HFF-Myc (cell line): ENCODE data around the gene METRNL.
"Not testable (repeated sequence)": the region's sequence is repeated elsewhere in the genome, so short reads cannot be mapped to it uniquely, and the experiment has no call there.

Experiments
- DNase-seq: peaks from one replicate; pipeline ENCODE4 v3.0.0-alpha.2; 2011; ENCODE audit warnings: low read depth; ENCODE audit errors: extremely low read depth
- H3K4me3 ChIP-seq: replicated peaks from 2 replicates; pipeline ENCODE4 v1.5.1; 2011; ENCODE audit warnings: low read depth, mild to moderate bottlenecking, control low read depth, low read length
- TF ChIP-seq, protein P1 (sequence below): IDR thresholded peaks from 2 replicates; pipeline ENCODE4 v1.5.1; 2012; ENCODE audit warnings: mild to moderate bottlenecking, low read depth, low read length, control low read depth; ENCODE audit errors: missing control alignments

The METRNL gene

DNA sequence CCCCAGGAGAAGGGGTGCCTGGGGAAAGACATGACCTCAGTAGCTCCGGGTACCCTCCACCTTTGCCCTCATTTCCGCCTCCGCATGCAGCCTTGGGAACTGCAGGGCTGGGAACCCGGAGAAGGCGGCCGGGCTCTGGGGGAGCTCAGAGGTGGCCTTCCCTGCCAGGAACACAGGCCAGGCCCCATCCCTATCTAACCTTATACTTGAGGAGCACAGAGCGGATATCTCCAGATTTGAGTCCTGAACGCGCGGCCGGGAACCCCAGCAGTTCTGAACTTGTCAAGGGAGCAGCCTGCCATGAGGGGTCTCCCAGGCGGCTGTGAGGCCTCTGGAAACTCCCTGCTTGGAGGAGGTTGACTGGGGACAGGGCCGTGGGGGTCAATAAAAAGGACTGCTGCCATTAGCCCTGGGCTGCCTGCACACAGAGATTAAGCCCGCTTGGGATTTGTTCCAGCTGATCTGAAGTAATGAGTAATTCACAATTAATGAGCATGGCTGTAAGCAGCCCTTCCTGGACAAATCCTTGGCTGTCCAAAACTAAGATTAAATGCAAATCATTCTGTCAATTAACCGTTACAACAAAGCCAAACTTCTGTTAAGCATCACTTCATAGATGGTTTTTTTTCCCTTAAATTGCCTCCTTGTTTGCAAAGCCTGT is 26.3 kb upstream of the METRNL start:
- TF ChIP-seq, protein P1, sequence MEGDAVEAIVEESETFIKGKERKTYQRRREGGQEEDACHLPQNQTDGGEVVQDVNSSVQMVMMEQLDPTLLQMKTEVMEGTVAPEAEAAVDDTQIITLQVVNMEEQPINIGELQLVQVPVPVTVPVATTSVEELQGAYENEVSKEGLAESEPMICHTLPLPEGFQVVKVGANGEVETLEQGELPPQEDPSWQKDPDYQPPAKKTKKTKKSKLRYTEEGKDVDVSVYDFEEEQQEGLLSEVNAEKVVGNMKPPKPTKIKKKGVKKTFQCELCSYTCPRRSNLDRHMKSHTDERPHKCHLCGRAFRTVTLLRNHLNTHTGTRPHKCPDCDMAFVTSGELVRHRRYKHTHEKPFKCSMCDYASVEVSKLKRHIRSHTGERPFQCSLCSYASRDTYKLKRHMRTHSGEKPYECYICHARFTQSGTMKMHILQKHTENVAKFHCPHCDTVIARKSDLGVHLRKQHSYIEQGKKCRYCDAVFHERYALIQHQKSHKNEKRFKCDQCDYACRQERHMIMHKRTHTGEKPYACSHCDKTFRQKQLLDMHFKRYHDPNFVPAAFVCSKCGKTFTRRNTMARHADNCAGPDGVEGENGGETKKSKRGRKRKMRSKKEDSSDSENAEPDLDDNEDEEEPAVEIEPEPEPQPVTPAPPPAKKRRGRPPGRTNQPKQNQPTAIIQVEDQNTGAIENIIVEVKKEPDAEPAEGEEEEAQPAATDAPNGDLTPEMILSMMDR: no peak
- no peak for DNase-seq
- H3K4me3 ChIP-seq: no peak overlapping the region

DNA sequence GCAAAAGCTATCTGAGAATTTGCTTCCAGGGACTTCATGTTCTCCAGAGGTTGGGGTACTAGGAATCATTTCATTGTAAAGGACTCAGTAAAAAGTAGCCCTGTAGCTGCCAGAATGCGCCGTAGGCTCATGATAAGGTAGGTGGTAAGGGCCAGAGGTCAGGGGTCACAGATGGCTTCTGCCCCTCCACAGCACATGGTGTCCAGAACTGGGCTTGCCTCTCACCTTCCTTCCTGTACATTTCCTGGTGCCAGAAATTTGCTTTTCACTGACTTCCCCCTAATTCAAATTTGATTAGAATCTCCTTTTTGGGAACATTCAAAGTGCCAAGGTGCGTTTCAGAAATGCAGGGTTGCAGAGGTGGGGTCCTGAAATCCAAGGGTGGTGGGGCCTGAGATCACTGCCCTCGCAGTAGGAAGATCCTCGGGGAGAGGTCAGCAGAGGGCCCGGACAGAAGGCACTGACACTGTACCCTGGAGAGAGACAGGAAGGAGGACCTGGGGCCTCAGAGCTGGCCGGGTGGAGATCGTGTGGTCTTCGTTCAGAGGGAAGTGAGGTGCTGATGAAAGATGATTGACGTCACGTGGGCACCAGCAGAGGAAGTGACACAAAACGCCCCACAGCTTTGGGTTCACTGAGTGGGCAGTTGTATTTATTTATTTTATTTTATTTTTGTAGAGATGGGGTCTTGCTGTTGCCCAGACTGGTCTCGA is 25.5 kb upstream of the METRNL start:
- H3K4me3 ChIP-seq: no peak overlapping the region
- TF ChIP-seq, protein P1: no peak
- DNase-seq: no peak

DNA sequence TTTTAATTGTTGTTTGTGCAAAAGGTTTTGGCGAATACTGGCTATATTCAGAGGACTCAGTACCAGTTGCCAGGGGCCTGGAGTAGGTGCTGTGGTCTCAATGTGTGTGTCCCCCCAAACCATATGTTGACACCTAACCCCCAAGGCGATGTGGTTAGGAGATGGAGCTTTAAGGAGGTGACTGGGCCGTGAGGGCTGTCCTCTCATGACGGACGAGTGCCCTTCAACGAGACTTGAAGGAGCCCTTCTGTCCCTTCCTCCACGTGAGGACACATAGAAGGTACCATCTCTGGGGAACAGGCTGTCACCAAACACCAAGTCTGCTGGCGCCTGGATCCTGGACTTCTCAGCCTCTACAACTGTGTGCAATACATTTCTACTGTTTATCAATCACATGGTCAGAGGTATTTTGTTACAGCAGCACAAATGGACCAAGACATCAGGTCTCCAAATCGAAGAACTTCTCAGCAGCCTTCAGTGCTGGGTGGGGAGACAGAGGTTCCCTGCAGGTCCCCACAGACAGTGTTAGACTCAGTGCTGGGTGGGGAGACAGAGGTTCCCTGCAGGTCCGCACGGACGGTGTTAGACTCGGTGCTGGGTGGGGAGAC is 24.8 kb upstream of the METRNL start:
- H3K4me3 ChIP-seq: no peak overlapping the region
- DNase-seq: no peak
- TF ChIP-seq, protein P1: no peak

DNA sequence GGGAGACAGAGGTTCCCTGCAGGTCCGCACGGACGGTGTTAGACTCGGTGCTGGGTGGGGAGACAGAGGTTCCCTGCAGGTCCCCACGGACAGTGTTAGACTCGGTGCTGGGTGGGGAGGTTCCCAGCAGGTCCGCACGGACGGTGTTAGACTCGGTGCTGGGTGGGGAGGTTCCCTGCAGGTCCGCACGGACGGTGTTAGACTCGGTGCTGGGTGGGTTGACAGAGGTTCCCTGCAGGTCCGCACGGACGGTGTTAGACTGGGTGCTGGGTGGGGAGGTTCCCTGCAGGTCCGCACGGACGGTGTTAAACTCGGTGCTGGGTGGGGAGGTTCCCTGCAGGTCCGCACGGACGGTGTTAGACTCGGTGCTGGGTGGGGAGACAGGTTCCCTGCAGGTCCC is 24.2 kb upstream of the METRNL start:
- DNase-seq, H3K4me3 ChIP-seq: not testable (repeated sequence)

DNA sequence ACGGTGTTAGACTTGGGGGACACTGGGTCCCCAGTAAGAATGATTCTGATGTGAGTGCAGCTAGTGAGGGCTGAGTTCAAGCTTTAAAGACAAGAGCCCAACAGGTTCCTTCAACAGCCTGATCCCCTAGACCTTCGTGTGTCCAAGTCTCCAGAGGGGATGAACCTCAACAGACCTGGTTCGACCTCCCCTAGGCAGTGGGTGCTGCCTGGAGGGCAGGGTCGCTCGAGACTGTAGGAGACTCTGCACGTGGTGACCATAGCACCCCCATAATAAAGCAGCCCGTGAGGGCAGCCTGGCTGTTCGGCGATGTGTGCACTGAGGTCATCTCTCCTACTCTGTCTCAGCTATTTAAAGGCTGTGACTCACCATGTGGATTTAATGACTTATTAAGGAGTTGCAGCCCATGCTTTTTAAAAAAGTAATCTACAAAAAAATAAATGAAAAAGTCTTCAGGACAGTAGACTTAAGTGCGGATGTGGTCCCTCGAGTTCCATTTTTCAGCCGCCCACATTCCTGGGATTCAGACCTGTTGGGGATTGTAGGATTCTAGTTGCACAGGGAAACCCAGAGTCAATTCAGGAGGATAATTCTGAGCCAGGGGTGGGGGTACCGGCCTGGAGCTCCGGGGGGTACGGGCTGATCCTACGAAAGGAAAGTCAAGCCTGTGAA is 23.4 kb upstream of the METRNL start:
- peak; percentile 80 for DNase-seq
- H3K4me3 ChIP-seq: no peak overlapping the region
- TF ChIP-seq, protein P1: no peak

DNA sequence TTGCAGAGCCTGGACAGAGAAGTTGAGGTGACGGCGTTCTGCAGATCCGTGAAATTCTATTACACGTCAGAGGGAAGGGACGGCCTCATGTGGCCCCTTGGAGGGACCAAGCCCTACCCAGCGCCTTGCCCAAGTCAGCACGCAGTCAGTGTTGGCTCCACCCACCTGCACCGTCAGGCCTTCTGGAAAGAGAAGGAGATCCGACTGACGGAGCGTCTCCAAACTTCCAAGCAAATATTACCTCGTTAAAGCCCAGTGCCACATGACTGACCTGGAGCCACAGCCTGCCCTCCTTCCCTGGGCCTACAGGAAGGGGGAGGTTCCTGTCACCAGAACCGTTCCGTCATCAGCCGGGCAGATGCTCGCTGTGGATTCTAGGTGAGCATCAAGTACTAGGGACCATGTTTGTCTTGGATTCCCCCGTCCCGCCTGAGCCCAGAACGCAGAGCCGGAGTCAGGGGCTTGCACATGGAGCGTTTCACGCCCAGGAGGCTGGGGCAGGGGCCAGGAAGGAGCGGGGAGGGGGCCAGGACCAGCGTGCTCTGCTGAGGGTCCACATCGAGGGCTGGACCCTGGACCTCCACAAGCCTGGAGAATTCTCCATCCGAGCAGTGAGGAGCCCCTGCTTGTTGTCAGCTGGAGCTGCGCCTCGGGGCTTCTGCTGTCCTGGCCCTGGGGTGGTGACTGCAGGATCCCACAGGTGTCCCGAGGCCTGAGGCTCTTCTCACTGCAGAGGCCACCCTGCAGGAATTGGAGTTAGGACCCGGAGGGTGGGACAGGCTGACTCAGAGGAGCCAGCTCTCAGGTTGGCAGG is 22.6 kb upstream of the METRNL start:
- TF ChIP-seq, protein P1: no peak
- no peak overlapping the region for H3K4me3 ChIP-seq
- DNase-seq: no peak

DNA sequence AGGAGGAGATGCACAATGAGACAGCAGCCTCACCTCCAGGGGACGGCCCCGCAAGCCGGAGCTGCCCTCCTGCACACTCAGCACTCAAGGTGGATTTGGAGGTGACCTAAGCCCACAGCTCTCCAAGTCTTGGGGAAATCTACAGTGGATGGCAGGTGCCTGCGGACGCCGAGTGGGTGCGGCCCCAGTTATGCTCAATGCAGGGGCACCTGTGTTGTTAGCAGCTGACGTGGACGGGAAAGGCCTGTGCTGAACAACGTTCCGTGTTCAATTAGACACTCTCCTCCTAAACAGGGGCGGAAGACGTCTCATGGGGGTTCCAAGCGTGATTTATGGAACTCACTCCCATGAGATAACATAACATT is 22.0 kb upstream of the METRNL start:
- TF ChIP-seq, protein P1: no peak
- DNase-seq: no peak
- no peak overlapping the region for H3K4me3 ChIP-seq
